SK-MEL-5 (cell line): ENCODE results near the gene SLC13A3. TPM values are rescaled to one million over a fixed set of nuclear protein-coding genes. Genes with fewer than 3 reads are reported as not detected.

ENCODE experiments used
- DNase-seq: peaks from one replicate; pipeline ENCODE4 v3.0.0-alpha.2; 2016; ENCODE audit warnings: low read depth, low spot score
- in situ Hi-C: cut with HindIII; loops from 2 replicates; pipeline ENCODE4 v1.10.0; 2016; ENCODE audit warnings: low sequenced_read_pairs, high pct_unique_total_duplicates, low pct_unique_long_range_greater_than_20kb
- total RNA-seq: library from RNA; depleted of rRNA; stranded (reverse); fragments of >200 nt; shearing (Covaris generic); gene quantifications from 2 replicates; pipeline ENCODE4 v1.2.3, GENCODE V29; 2014

The SLC13A3 gene
- total RNA-seq, 1 experiment from 2014 or later, result 5.2 TPM

DNA sequence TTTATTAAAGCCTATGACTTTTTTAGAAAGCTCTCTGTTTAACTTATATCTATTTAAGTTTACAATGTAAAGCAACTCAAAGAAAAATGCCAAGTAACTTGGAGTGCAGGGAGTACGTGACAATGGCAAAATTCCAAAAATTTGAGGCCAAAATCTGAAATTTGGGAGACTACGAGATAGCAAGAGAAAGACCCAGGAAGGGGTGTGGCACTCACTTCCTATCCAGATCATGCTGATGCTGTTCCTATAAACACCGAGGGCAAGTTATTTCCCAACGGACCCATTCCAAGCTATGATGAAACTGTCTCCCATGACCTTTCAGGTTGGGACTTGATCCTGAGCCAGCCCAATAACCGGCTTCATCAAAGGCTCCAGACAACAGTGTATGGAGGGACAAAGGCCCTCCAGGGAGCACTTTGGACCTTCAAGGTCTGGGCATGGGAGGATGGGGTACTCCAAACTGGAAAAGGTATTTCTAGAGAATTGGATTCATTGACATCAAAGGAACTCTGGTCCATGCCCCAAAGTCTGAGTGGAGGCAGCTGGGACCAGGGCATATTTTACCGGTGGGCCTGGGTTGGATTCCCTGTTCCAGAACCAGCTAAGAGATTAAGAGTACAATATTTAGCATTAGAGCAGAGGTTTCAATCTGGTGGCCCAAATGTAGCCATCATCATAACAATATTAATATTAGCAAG is 15.7 kb upstream of the SLC13A3 start:
- DNase-seq, result no peak
- in situ Hi-C loops, result no loop called here

DNA sequence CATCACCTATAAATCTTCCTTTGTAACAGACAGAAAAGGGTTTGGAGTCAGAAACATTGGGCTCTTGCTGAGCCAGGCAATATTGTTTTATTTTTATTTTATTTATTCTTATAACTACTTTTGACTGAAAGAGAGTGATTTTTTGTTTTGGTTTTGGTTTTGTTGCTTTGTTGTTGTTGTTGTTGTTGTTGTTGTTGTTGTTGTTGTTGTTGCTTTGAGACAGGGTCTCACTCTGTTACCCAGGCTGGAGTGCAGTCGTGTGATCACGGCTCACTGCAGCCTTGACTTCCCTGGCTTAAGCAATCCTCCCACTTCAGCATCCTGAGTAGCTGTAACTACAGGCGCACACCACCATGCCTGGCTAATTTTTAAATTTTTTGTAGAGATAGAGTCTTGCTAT is 15.0 kb upstream of the SLC13A3 start:
- in situ Hi-C loops, result no loop called here
- no peak for DNase-seq

- in situ Hi-C loops, result no loop called here
- no peak for DNase-seq
Observed at GRCh38 chr20:46665602-46666001, 14.3 kb upstream of the SLC13A3 start.

DNA sequence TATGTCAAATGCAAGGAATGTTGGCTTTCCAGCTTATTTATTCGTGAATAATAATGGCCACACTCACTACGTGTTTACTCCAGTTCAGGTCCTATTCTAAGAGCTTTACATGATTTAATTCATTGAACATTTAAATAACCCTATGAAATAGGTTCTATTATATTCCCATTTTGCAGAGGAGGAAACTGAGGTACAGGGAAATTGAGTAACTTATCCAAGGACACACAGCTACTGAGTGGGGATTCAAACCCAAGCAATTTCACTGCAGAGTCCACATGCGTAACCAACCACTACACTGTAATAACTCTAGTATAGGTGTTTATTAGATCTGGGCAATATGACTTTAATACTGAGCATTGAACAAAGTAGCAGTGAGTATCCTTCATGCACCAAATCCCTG is 12.3 kb upstream of the SLC13A3 start:
- DNase-seq, result no peak

DNA sequence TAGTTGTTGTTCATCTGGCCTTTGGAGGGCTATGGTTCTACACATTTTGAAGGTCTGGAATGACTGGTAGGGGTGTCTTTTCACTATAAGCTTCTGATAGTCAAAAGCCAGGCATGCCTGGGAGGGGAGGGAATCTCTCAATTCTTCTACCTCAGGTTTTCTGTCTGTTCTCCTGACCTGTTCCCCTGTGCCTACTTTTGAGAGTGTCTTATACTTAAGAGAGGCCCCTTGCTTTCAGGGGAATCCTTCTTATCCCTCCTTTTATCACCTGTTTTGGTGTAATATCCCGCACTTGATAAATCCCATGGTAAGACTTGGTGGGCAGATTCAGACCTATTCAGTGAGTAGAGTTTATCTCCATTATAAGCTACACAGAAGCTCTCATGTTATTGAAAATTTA is 10.4 kb upstream of the SLC13A3 start:
- DNase-seq, result no peak
- in situ Hi-C loops, result no loop called here

More for the DNA sequence above, 12.3 kb upstream of the SLC13A3 start:
- in situ Hi-C loops, result no loop called here

DNA sequence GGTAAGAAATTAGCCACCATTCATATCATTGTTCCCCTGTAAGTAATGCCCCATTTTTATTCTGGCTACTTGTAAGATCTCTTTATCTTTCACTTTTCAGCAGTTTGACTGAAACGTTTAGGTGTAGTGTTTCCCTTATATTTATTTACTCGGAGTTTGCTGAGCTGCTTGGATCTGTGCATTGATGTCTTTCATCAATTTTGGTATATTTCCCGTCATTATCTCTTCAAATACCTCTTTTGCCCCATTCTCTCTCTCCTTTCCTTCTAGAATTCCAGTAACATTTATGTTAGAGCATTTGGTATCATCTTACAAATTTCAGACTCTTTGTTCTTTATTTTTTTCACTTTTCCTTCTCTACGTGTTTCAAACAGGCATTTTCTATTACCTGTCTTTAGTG is 9.2 kb upstream of the SLC13A3 start:
- no peak for DNase-seq
- in situ Hi-C loops, result no loop called here

DNA sequence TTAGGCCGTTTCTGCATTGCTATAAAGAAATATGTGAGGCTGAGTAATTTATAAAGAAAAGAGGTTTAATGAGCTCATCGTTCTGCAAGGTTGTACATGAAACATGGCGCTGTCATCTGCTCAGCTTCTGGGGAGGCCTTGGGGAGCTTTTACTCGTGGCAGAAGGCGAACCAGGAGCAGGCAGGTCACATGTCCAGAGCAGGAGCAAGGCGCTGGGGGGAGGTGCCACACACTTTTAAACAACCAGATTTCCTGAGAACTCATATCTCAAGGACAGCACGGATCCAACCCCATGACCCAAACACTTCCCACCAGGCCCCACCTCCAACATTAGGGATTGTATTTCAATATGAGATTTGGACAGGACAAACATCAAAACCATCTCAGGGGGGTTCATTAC is 6.4 kb upstream of the SLC13A3 start:
- in situ Hi-C loops, result no loop called here
- no peak for DNase-seq

- DNase-seq, result no peak
- in situ Hi-C loops, result no loop called here
Observed at GRCh38 chr20:46657137-46657536, 5.9 kb upstream of the SLC13A3 start.

GRCh38 chr20:46652699-46653098 is 1.4 kb upstream of the SLC13A3 start:
- in situ Hi-C loops, result no loop called here
- DNase-seq, result no peak

DNA sequence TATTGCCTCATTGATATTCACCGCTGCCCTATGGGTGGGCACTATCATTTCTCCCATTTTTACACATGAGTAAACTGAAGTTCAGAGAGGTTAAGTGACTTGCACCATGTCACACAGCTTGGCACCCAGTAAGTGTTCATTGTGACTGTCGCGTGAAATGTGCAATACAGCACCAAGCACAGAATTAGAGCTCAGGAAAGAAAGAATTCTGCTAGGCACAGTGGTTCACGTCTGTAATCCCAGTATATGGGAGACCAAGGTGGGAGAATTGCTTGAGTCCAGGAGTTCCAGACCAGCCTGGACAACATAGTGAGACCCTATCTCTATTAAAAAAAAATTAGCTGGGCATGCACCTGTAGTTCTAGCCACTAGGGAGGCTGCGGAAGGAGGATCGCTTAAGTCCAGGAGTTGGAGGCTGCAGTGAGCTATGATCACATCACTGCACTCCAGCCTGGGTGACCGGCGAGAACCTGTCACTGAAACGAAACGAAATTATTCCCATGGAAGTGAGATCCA is 626 bp downstream of the SLC13A3 start:
- DNase-seq, result no peak
- in situ Hi-C loops, result no loop called here

DNA sequence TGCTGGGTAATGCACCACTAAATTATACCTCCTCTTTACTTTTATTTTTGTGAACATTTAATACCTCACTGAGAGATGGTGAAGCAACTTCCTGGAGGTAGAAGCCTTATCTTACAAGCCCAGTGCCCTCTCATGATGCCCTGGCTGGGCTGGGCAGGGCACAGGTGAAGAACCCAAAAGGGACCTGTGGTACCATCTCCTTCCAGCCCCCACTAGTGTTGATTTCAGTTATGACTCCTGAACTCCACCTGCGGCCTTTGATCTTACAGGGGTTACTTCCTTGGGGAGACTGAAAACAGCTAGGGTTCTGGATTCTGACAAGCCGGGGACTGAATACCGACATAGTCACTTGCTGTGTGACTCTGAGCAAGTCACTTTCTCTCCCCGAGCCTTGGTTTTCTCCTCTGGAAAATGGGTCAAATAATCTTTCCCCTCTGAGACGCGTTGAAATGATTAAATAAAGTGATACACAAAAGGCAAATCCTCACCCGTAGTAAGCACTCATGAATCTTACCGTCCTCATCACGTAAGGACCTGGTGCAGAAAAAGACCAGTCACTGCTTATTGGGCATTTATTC is 1.2 kb downstream of the SLC13A3 start:
- no peak for DNase-seq
- in situ Hi-C loops, result no loop called here

DNA sequence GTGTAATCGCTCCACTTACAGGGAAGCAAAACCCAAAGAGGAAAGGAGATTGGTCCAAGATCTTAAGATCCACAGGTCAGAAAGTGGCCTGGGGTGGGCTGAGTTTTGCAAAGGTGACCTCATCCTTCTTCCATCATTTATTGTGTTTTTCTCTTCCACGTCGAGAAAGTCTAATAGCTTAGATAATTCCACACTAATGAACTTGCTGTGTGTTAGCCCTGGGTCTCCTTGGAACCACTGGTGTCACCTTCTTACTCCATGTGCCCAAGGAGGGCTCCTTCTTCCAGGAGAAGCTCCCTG is 1.7 kb downstream of the SLC13A3 start:
- no peak for DNase-seq
- in situ Hi-C loops, result no loop called here

DNA sequence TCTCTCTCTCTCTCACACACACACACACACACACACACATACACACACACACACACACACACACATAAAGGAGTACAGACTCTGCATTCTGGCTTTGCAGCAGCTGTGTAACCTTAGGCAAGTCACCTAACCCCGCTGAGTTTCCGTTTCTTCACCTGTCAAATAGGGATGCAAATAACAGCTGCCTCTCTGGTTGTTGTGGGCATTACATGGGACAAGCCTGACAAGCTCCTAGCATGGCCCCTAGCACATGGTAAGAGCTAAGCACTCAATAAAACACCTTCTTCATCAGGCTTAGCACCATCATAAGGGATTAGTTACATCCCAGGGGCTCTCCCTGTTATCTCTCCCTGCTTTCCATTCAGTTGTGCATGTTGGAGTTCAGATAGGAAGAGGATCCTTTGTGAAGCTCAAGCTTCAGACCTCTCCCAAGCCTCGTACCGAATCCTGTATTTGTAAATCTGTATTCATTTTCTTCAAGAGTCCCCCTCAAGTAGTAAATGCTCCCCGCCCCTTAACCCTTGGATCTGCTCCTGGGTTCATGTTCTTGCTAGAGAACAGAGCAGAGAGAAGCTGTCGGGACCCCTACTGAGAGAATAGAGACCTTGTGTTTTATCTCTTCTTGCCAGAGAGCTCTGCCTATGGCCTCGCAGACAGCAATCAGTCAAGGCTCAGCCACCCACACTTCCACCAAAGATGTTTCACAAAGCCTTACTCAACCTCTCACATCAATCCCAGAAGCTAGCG is 2.2 kb downstream of the SLC13A3 start:
- in situ Hi-C loops, result no loop called here
- no peak for DNase-seq

DNA sequence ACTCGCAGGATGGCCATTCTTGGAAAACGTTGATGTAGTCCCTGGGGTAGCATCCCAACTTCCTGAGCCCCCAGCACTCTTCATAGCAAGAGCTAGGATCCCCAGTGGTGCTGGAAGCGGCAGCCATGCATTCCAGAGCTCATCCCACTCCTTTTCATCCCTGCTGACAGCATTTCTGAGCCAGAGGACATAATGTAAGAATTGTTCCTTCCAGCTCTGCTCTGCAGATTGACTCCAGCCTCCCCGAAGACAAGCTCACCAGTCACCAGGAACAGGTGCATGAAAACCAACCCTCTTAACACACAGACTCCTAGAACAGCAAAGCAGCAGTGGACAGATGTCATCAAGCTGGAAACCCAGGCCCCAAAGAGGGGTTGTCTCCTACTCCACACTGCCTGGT is 3.8 kb downstream of the SLC13A3 start:
- peak; percentile 42 for DNase-seq
- in situ Hi-C loops, result no loop called here

DNA sequence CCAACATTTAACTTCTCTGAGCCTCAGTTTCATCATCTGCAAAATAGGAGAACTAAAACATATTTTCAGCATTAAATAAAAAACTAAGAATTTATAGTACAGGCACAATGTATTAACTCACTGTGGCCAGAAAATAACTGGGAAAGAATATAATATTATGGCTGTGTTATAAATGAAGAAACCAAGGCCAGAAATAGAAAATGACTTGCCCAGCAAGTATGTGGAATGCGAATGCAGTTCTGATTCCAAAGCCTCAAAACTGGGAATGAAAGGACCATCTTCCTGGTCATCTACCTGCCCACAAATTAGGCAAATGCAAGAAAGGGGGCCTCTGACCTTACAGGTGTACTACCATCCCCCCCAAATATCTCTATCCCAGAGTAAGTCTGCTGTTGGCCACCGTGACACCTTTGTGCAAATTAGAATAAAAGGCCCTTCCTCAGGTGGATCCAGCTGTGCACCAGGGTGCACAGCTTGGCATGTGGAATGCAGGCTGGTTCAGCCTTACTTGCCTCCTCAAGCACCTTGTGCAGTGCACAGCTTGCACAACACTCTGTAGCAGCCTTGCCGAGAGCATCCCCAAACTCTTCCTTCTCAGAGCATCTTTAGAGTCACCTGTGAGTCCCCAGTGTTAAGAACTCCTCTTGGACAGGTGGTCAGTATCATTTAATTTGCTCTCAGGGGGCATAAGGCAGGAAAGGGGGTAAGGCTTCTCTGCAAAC is 4.4 kb downstream of the SLC13A3 start:
- DNase-seq, result no peak
- in situ Hi-C loops, result no loop called here

- DNase-seq, result no peak
- in situ Hi-C loops, result no loop called here
Observed at GRCh38 chr20:46646122-46646521, 5.1 kb downstream of the SLC13A3 start.

DNA sequence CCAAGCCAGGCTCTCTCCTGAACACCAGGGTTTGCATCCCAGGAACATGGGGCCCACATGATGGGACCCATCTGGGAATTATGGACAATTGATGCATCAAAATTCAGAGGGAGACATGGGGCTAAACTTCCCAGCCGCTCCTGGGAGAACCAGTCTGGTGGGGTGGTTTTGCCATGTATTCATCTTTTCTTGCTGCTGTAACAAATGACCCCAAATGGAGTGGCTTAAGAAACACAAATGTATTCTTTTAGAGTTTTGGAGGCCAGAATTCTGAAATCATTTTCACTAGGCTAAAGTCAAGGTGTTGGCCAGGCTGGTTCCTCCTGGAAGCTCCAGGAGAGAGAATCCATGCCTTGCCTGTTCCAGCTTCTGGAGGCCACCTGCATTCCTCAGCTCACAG is 6.5 kb downstream of the SLC13A3 start:
- DNase-seq, result no peak
- in situ Hi-C loops, result no loop called here

DNA sequence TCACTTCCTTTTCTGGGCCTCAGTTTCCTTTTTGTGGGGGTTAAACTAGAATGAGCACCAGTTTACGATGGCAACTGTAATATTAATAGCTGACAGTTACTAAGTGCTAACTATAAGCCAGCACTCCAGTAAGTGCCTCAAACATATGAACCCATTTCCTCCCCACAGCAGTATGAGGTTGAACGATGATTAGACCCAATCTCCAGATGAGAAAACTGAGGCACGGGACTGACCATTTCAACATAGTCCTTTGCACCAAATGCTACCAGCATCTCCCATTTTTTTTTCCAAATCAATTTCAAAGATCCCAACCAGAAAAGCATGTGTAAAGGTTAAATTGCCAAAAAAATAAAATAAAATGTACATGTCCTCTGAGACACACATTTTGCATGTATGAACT is 7.1 kb downstream of the SLC13A3 start:
- DNase-seq, result no peak
- in situ Hi-C loops, result no loop called here
